Neural cell (in vitro differentiated cells): ENCODE measurements around the gene CDHR5. TPM values are rescaled to one million over a fixed set of nuclear protein-coding genes. Genes with fewer than 3 reads are reported as not detected.

Experiments
- H2AFZ ChIP-seq: fragments of 200-600, 300-800 bp; sonication (generic), shearing (Covaris generic); 2 replicates; pipeline ENCODE4 v1.6.0; 2014; ENCODE audit warnings: low read depth, mild to moderate bottlenecking, antibody characterized with exemption, low read length, moderate library complexity
- H3F3A ChIP-seq: fragments of 200-600 bp; shearing (Covaris generic); 2 replicates; pipeline ENCODE4 v1.6.1; 2016; ENCODE audit warnings: mild to moderate bottlenecking, moderate library complexity, mixed read lengths, antibody characterized with exemption, low read length; ENCODE audit not compliant: insufficient read depth, poor library complexity, severe bottlenecking
- H3K27ac ChIP-seq: fragments of 200-600, 300-800 bp; sonication (generic), shearing (Covaris generic); 2 replicates; pipeline ENCODE4 v1.5.1; 2014; ENCODE audit warnings: mild to moderate bottlenecking, low read length, moderate library complexity
- H3K27me3 ChIP-seq: fragments of 300-800, 200-600 bp; sonication (generic), shearing (Covaris generic); 2 replicates; pipeline ENCODE4 v1.6.0; 2014; ENCODE audit warnings: mild to moderate bottlenecking, low read depth, low read length, moderate library complexity; ENCODE audit not compliant: insufficient read depth
- H3K36me3 ChIP-seq: fragments of 300-800, 200-600 bp; sonication (generic), shearing (Covaris generic); 2 replicates; pipeline ENCODE4 v1.5.1; 2014; ENCODE audit warnings: mild to moderate bottlenecking, antibody characterized with exemption, low read length, moderate library complexity; ENCODE audit not compliant: insufficient read depth
- H3K4me2 ChIP-seq: fragments of 300-800, 200-600 bp; sonication (generic), shearing (Covaris generic); 2 replicates; pipeline ENCODE4 v1.6.0; 2014; ENCODE audit warnings: mild to moderate bottlenecking, low read length
- H3K4me3 ChIP-seq: fragments of 300-800, 200-600 bp; sonication (generic), shearing (Covaris generic); 2 replicates; pipeline ENCODE4 v1.5.1; 2014; ENCODE audit warnings: mild to moderate bottlenecking, low read length, moderate library complexity
- H3K79me2 ChIP-seq: fragments of 200-600 bp; shearing (Covaris generic); replicated peaks from 2 replicates; pipeline ENCODE4 v1.6.0; 2014; ENCODE audit warnings: mild to moderate bottlenecking, low read length, moderate library complexity; ENCODE audit not compliant: insufficient read depth
- H3K9ac ChIP-seq: fragments of 300-800, 200-600 bp; sonication (generic), shearing (Covaris generic); 2 replicates; pipeline ENCODE4 v1.6.1; 2016; ENCODE audit warnings: mild to moderate bottlenecking, low read length, mixed read lengths
- H3K9me2 ChIP-seq: fragments of 200-600 bp; shearing (Covaris generic); 2 replicates; pipeline ENCODE4 v1.6.1; 2016; ENCODE audit warnings: mild to moderate bottlenecking, low read length, mixed read lengths; ENCODE audit not compliant: insufficient read depth
- H3K9me3 ChIP-seq: fragments of 200-600, 300-800 bp; sonication (generic), shearing (Covaris generic); 2 replicates; pipeline ENCODE4 v1.6.1; 2016; ENCODE audit warnings: mild to moderate bottlenecking, mixed run types, low read length, moderate library complexity, mixed read lengths
- H4K20me1 ChIP-seq: fragments of 200-600 bp; shearing (Covaris generic); 2 replicates; pipeline ENCODE4 v1.6.1; 2016; ENCODE audit warnings: mild to moderate bottlenecking, mixed run types; ENCODE audit not compliant: insufficient read depth
- EP300 ChIP-seq: fragments of 450-650 bp; conservative IDR thresholded peaks from 2 replicates; pipeline ENCODE4 v1.6.1; 2014; ENCODE audit warnings: antibody characterized with exemption, mild to moderate bottlenecking, moderate library complexity; ENCODE audit not compliant: poor library complexity, severe bottlenecking
- EZH2 ChIP-seq: fragments of 200-600, 300-800 bp; shearing (Covaris generic), sonication (generic); IDR thresholded peaks from 2 replicates; pipeline ENCODE4 v1.6.1; 2014; ENCODE audit warnings: antibody characterized with exemption, low read length, borderline replicate concordance, mild to moderate bottlenecking; ENCODE audit not compliant: insufficient read depth, poor library complexity, severe bottlenecking
- MXI1 ChIP-seq: fragments of 450-650 bp; conservative IDR thresholded peaks from 2 replicates; pipeline ENCODE4 v1.6.1; 2014; ENCODE audit warnings: antibody characterized with exemption, mild to moderate bottlenecking; ENCODE audit not compliant: poor library complexity, severe bottlenecking
- POLR2AphosphoS5 ChIP-seq: IDR thresholded peaks from 2 replicates; pipeline ENCODE4 v1.6.1; 2012
- RAD21 ChIP-seq: fragments of 450-650 bp; conservative IDR thresholded peaks from 2 replicates; pipeline ENCODE4 v1.6.1; 2014; ENCODE audit warnings: antibody characterized with exemption, mild to moderate bottlenecking, moderate library complexity
- REST ChIP-seq: IDR thresholded peaks from 2 replicates; pipeline ENCODE4 v1.6.1; 2012; ENCODE audit warnings: borderline replicate concordance
- SMC3 ChIP-seq: fragments of 450-650 bp; conservative IDR thresholded peaks from 2 replicates; pipeline ENCODE4 v1.6.1; 2014; ENCODE audit warnings: antibody characterized with exemption, mild to moderate bottlenecking, moderate library complexity; ENCODE audit not compliant: poor library complexity
- TAF1 ChIP-seq: IDR thresholded peaks from 2 replicates; pipeline ENCODE4 v1.6.1; 2012; ENCODE audit warnings: low read depth
- polyA plus RNA-seq: library from polyadenylated mRNA; depleted of rRNA; stranded (reverse); fragments of >200 nt; gene quantifications from 2 replicates; pipeline ENCODE4 v1.2.3, GENCODE V29; 2014
- TF ChIP-seq, protein P1 (sequence below): fragments of 450-650 bp; IDR thresholded peaks from 2 replicates; pipeline ENCODE4 v1.5.1; 2014; ENCODE audit warnings: antibody characterized with exemption, mild to moderate bottlenecking, moderate library complexity; ENCODE audit not compliant: poor library complexity, severe bottlenecking

The CDHR5 gene
- polyA plus RNA-seq, 1 donor from 2014 or later, result not detected

DNA sequence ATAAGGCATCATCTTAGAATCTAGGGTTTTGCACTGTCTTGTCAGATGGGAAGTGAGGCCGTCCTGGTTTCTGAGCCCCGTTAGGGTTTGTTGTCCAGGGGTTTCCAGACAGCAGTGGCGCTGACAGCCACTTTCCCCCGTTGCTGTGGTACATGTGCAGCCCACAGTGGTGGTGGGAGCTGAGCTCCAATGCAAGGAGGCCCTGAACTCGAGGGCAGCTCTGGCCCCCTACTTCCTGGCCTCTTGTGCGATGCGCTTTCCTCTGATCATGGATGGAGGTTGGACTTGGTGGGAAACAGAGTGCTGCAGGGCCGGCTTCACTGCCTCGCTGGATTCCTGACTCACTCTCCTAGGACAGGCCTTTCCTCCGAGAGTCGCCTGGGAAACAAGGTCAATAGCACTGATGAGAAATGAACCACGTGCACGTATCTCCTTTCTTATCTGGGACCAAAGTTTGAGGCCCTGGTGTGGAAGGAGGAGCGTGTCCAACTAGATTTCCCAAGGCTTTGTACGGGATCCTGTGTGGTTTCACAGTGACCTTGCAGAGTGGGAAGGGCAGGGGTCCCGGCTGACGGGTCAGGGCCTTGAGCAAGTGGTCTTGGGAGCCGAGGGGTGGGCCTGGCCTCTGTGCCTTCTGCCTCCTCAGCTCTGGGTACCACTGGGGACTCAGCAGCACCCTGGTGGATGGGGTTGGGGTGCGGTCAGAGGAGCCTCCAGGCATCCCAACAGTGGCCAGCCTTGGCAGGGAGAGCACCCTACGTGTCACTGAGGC, 44.7 kb downstream of the CDHR5 start:
- peaks cover 4% of the 10 kb centered on the region for H3K36me3 ChIP-seq
- no peak overlapping the region for H3K9ac ChIP-seq
- H3K9me3 ChIP-seq, result no peaks in the 10 kb centered on the region
- no peak overlapping the region for H3K4me2 ChIP-seq
- H3K9me2 ChIP-seq, result no peaks in the 10 kb centered on the region
- no peak overlapping the region for H3K4me3 ChIP-seq
- TF ChIP-seq MXI1 (no peak), REST (no peak), EZH2 (no peak), POLR2AphosphoS5 (no peak), SMC3 (no peak), TAF1 (no peak), EP300 (no peak), RAD21 (no peak)
- TF ChIP-seq, protein P1, sequence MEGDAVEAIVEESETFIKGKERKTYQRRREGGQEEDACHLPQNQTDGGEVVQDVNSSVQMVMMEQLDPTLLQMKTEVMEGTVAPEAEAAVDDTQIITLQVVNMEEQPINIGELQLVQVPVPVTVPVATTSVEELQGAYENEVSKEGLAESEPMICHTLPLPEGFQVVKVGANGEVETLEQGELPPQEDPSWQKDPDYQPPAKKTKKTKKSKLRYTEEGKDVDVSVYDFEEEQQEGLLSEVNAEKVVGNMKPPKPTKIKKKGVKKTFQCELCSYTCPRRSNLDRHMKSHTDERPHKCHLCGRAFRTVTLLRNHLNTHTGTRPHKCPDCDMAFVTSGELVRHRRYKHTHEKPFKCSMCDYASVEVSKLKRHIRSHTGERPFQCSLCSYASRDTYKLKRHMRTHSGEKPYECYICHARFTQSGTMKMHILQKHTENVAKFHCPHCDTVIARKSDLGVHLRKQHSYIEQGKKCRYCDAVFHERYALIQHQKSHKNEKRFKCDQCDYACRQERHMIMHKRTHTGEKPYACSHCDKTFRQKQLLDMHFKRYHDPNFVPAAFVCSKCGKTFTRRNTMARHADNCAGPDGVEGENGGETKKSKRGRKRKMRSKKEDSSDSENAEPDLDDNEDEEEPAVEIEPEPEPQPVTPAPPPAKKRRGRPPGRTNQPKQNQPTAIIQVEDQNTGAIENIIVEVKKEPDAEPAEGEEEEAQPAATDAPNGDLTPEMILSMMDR, result no peak
- no peak overlapping the region for H3K27ac ChIP-seq
- H3F3A ChIP-seq, result no peaks in the 10 kb centered on the region
- no peaks in the 10 kb centered on the region for H3K27me3 ChIP-seq
- H3K79me2 ChIP-seq, result peaks cover 39% of the 10 kb centered on the region
- no peak overlapping the region for H2AFZ ChIP-seq
- peaks cover 16% of the 10 kb centered on the region for H4K20me1 ChIP-seq

GRCh38 chr11:578276-579035, 46.3 kb downstream of the CDHR5 start:
- Histone ChIP-seq H3K9me2 (no peaks in the 10 kb centered on the region), H2AFZ (no peak overlapping the region), H3K9ac (peak overlapping the region; percentile 93), H3K27ac (no peak overlapping the region), H3K4me3 (peak overlapping the region; percentile 97), H3K27me3 (no peaks in the 10 kb centered on the region), H3K9me3 (no peaks in the 10 kb centered on the region), H3K4me2 (no peak overlapping the region), H3K36me3 (no peaks in the 10 kb centered on the region), H4K20me1 (peaks cover 16% of the 10 kb centered on the region), H3K79me2 (peaks cover 39% of the 10 kb centered on the region), H3F3A (no peaks in the 10 kb centered on the region)
- TF ChIP-seq EP300, result no peak
- no peak for TF ChIP-seq TAF1
- no peak for TF ChIP-seq MXI1
- TF ChIP-seq, protein P1, result no peak
- no peak for TF ChIP-seq REST
- TF ChIP-seq EZH2, result no peak
- no peak for TF ChIP-seq SMC3
